Activated naive CD4-positive, alpha-beta T cell treated with Interleukin-2 at 50 U/mL for 16 hours (primary cell): ENCODE results near the gene ELMO3.
A peak's percentile ranks its signal among the peaks of the same experiment; 100 is the strongest.

Experiments used
- DNase-seq: peaks from one replicate; pipeline ENCODE4 v3.0.0-alpha.2; 2020

Gene ELMO3

GRCh38 chr16:67244387-67245185 is 45.7 kb downstream of the ELMO3 start:
- DNase-seq, result peak; percentile 83

GRCh38 chr16:67245186-67245585 is 46.3 kb downstream of the ELMO3 start:
- no peak for DNase-seq

- DNase-seq, result no peak
Measured at GRCh38 chr16:67245674-67246080, 46.7 kb downstream of the ELMO3 start.

GRCh38 chr16:67246081-67246755 is 47.3 kb downstream of the ELMO3 start:
- peak; percentile 52 for DNase-seq

GRCh38 chr16:67246756-67247191 is 47.8 kb downstream of the ELMO3 start:
- no peak for DNase-seq

DNA sequence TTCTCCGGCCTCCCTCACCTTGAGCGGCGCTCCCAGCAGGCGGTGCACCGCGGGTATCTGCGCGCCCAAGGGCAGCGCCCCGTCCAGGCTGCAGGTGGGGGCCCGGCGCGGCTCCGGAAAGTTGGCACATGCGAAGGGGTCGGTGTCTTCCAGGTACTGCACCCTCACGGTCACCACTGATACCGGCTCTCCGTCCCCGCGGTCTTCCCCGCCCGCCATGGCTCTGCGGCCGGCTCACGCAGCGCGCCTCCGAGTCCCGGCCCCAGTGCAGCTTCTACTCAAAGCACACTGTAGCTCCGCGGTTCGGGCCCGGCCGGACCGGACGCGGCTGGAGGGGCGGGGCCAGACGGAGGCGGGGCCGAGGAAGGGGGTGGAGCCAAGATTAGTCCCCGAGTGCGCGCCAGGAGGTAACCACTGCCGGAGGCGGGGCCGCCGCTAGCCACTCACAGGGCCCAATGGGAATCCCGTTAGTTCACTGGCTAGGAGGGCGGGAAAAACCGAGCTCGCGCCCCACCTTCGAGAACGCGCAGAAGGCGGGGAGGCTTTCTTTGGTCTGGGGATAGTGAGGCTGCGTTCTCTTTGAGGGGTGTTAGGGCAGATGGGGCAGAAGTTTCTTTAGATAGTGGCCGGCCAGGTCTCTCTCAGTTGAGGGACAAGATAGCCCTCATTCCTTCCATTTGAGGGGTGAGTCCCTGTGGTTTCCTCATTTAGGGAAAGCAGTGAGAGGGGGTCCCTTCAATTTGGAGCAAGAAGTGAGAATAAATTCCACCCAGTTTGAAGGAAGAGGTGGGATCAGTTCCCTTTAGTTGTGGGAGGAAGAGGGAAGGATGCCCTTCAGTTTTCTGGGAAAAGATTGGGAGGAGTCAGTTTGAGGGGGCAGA is 48.5 kb downstream of the ELMO3 start, which contains the start of gene FHOD1:
Gene FHOD1, minus strand, starts transcription at position 290 of the 881 bp plus-strand sequence. Its CDS starts 71 bp downstream, at position 219.
- peak; percentile 98 for DNase-seq

GRCh38 chr16:67248073-67248400 is 49.1 kb downstream of the ELMO3 start:
- DNase-seq, result no peak

DNA sequence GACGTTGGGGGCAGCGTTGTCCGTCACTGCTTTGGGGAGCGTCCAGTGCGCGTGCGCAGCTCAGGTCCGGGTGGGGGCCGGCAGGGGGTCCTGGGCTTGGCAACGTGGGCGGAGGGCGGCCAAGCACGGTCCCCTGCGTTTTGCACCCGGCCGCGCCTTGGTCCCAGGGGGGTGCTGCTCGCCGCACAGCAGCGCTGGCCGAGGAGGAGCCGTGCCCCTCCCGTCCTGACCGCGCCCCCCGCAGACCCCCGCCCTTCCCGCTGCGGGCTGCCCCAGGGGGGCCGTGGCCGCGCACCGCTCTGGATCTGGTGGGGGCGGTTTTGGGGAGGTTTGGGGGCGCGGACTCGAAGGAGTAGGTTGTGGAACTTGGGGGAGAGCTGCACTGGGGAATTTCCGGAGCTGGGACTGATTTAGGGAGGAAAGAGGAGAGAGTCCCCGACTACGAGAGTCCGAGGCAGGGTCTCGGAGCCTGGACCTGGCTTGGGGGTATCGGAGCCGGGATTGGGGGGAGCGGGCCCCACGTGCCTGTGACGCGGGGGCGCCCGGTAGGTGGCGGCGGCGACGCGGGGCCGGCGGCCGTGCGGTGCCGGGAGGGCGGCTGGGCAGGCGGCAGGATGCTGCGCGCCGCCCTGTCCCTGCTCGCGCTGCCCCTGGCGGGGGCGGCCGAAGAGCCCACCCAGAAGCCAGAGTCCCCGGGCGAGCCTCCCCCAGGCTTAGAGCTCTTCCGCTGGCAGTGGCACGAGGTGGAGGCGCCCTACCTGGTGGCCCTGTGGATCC is 49.7 kb downstream of the ELMO3 start, which contains the start of gene SLC9A5:
Gene SLC9A5, plus strand, starts transcription at position 579 of the 777 bp plus-strand sequence. Its CDS starts 36 bp downstream, at position 615.
- peak; percentile 34 for DNase-seq

GRCh38 chr16:67249178-67250044 is 50.5 kb downstream of the ELMO3 start:
- no peak for DNase-seq

DNA sequence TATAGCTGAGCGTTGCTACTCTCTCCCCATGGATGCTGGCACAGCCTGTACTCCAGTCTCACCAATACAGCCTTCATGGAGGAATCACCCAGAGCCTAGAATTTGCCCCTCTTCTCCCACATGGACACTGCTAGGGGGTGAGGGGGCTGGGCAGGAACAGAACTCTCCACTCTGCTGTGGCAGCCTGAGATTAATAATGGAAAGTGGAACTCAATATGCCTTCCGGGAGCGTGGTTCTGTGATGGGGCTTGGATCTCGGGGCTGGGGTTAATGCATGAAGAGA is 51.1 kb downstream of the ELMO3 start:
- no peak for DNase-seq

DNA sequence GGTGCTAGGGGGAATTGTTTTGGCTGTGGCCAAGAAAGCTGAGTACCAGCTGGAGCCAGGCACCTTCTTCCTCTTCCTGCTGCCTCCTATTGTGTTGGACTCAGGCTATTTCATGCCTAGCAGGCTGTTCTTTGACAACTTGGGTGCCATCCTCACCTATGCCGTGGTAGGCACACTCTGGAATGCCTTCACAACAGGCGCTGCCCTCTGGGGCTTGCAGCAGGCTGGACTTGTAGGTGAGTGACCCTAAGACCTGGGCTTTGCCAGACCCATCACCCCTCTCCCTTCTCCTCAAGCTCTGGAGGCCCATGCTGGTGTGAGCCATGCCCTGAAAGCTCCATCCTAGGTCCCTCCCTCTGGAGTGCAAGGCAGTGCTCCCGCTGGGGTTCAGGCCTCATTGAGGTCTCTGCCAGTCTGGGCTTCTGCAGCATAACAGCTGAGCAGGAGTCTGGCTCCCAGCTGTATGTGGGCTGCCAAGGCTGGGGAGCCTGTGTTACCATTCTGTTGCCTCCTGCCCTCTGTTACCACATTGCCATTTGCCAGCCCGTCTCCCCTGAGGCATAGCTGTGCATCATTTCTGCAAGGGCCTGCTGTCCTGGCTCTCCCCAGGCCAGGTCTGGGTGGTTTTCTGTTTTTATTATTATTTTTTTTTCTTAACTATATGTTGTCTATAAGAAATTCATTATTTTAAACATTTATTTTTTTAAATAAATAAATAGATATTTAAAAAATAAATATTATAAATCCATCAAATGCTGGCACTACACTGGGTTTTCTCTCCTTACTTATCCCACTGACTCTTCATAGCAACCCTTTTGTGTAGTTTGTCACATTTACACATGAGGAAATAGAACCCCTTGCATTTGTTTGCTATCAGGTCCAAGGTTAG is 53.9 kb downstream of the ELMO3 start:
- no peak for DNase-seq
